GM18511 (cell line): ENCODE data around the gene ST6GAL1.
"Not testable (repeated sequence)": the region's sequence is repeated elsewhere in the genome, so short reads cannot be mapped to it uniquely, and the experiment has no call there.

Experiments used
- ATAC-seq: cut with Tn5 transposase; IDR thresholded peaks from one replicate; pipeline ENCODE4 v1.9.1; 2021; ENCODE audit warnings: mild to moderate bottlenecking, moderate library complexity; ENCODE audit not compliant: unreplicated experiment

Gene ST6GAL1

GRCh38 chr3:186966406-186966805 lies 36.1 kb downstream of the ST6GAL1 start:
- no peak for ATAC-seq

GRCh38 chr3:186967236-186967635 lies 36.9 kb downstream of the ST6GAL1 start:
- not testable (repeated sequence) for ATAC-seq

GRCh38 chr3:186967686-186968085 lies 37.4 kb downstream of the ST6GAL1 start:
- ATAC-seq = no peak

GRCh38 chr3:186969607-186970006 lies 39.3 kb downstream of the ST6GAL1 start:
- ATAC-seq = no peak

GRCh38 chr3:186971106-186971505 lies 40.8 kb downstream of the ST6GAL1 start:
- not testable (repeated sequence) for ATAC-seq

- ATAC-seq = no peak
Measured at GRCh38 chr3:186971578-186971977, 41.3 kb downstream of the ST6GAL1 start.

GRCh38 chr3:186973702-186974101 lies 43.4 kb downstream of the ST6GAL1 start:
- ATAC-seq = no peak

GRCh38 chr3:186974824-186975313 lies 44.5 kb downstream of the ST6GAL1 start:
- ATAC-seq = no peak

- ATAC-seq = no peak
Measured at GRCh38 chr3:186975726-186976125, 45.4 kb downstream of the ST6GAL1 start.

GRCh38 chr3:186976837-186977750 lies 46.8 kb downstream of the ST6GAL1 start:
- ATAC-seq = no peak

GRCh38 chr3:186978712-186979111 lies 48.4 kb downstream of the ST6GAL1 start:
- no peak for ATAC-seq

GRCh38 chr3:186979852-186980251 lies 49.5 kb downstream of the ST6GAL1 start:
- no peak for ATAC-seq

- ATAC-seq = no peak
Measured at GRCh38 chr3:186980989-186981388, 50.7 kb downstream of the ST6GAL1 start.

- ATAC-seq = no peak
Measured at GRCh38 chr3:186983659-186984058, 53.3 kb downstream of the ST6GAL1 start.

GRCh38 chr3:186984064-186984463 lies 53.7 kb downstream of the ST6GAL1 start:
- no peak for ATAC-seq

- peak; percentile 64 for ATAC-seq
Measured at GRCh38 chr3:186985661-186986364, 55.5 kb downstream of the ST6GAL1 start.

GRCh38 chr3:186986406-186986805 lies 56.1 kb downstream of the ST6GAL1 start:
- no peak for ATAC-seq

- ATAC-seq = no peak
Measured at GRCh38 chr3:186986816-186987215, 56.5 kb downstream of the ST6GAL1 start.

GRCh38 chr3:186988806-186989205 lies 58.5 kb downstream of the ST6GAL1 start:
- peak; percentile 75 for ATAC-seq

GRCh38 chr3:186989429-186989828 lies 59.1 kb downstream of the ST6GAL1 start:
- ATAC-seq = no peak

- no peak for ATAC-seq
Measured at GRCh38 chr3:186990277-186990676, 60.0 kb downstream of the ST6GAL1 start.

- no peak for ATAC-seq
Measured at GRCh38 chr3:186990878-186991308, 60.6 kb downstream of the ST6GAL1 start.
